ENCODE measurements around the gene GALNT15.

Gene GALNT15

GRCh38 chr3:16203671-16204629 is 29.5 kb downstream of the GALNT15 start:
- Histone ChIP-seq H3K27ac (no peak overlapping the region), H3K4me3 (no peak overlapping the region)
- no peak for DNase-seq (ENCODE audit: low spot score)
- TF ChIP-seq, protein P1, sequence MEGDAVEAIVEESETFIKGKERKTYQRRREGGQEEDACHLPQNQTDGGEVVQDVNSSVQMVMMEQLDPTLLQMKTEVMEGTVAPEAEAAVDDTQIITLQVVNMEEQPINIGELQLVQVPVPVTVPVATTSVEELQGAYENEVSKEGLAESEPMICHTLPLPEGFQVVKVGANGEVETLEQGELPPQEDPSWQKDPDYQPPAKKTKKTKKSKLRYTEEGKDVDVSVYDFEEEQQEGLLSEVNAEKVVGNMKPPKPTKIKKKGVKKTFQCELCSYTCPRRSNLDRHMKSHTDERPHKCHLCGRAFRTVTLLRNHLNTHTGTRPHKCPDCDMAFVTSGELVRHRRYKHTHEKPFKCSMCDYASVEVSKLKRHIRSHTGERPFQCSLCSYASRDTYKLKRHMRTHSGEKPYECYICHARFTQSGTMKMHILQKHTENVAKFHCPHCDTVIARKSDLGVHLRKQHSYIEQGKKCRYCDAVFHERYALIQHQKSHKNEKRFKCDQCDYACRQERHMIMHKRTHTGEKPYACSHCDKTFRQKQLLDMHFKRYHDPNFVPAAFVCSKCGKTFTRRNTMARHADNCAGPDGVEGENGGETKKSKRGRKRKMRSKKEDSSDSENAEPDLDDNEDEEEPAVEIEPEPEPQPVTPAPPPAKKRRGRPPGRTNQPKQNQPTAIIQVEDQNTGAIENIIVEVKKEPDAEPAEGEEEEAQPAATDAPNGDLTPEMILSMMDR (IDR thresholded peaks at IDR 0.05): no peak

- H3K4me3 ChIP-seq: no peak overlapping the region
- TF ChIP-seq, protein P1 (IDR thresholded peaks at IDR 0.05): no peak
- DNase-seq (ENCODE audit: low spot score): no peak
- no peak overlapping the region for H3K27ac ChIP-seq
Measured at GRCh38 chr3:16204751-16205150, 30.3 kb downstream of the GALNT15 start.

GRCh38 chr3:16205156-16205870 is 30.8 kb downstream of the GALNT15 start:
- TF ChIP-seq, protein P1 (IDR thresholded peaks at IDR 0.05): no peak
- DNase-seq (ENCODE audit: low spot score): no peak
- H3K27ac ChIP-seq: no peak overlapping the region
- H3K4me3 ChIP-seq: no peak overlapping the region

- no peak for DNase-seq (ENCODE audit: low spot score)
- no peak overlapping the region for H3K27ac ChIP-seq
- TF ChIP-seq, protein P1 (IDR thresholded peaks at IDR 0.05): no peak
- no peak overlapping the region for H3K4me3 ChIP-seq
Measured at GRCh38 chr3:16207031-16207430, 32.6 kb downstream of the GALNT15 start.

DNA sequence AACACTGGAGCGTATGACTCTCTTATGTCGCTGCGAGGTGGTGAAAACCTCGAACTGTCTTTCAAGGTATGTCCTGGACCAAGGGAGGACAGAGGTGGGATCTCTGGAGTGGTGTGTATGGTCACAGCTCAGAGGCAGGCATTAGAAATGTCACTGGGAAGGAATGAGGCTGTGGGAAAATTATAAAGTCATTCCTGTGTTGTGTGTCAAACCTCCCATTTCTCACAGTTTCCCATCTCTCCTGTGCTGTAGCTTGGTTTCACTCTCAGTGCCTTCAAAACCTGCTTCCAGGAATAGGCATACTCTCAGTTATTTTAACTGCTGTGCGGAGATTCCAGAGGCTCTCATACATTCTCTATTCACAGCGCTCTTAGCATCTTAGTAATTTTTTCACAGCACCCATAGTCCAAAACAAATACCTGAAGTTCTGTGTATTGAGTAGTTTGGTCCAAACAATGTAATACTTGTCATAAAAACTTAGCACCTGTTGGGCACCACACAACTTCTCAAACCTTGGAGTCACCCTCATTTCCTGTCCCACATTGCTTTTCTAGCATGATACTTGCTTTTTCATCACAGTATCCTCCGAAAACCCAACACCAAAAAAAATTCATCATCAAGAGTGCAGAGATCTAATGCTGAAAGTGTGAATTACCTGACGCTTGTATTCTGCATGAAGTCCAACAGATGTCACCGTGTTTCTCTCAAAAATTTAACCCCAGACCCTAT is 36.9 kb downstream of the GALNT15 start:
- Histone ChIP-seq H3K4me3 (no peak overlapping the region), H3K27ac (no peak overlapping the region)
- DNase-seq (ENCODE audit: low spot score): no peak
- TF ChIP-seq, protein P1 (IDR thresholded peaks at IDR 0.05): no peak

GRCh38 chr3:16214366-16214765 is 39.9 kb downstream of the GALNT15 start:
- DNase-seq (ENCODE audit: low spot score): no peak
- H3K4me3 ChIP-seq: no peak overlapping the region
- H3K27ac ChIP-seq: no peak overlapping the region
- TF ChIP-seq, protein P1 (IDR thresholded peaks at IDR 0.05): no peak

Data from coronary artery (tissue), 2 donors.